ENCODE results near the gene SEZ6.

DNA sequence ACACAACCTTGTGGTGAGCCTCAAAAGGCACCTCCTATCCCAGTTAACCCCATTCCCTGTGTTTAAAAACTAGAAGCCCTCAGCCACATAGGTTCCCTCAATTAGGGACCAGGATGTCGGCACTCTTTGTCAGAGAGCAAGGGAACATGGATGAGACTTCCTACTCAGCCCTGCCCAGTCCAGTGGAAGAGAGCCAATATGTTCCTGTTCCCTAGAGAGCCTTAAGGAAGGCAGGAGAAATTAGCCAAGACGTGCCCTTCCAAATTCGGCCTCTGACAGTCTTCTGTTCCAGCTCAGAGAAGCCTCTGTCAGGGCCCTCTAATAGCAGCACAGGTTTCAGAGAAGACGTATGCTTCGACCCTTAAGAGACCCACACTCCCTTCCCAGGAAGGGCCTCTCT lies 88.4 kb downstream of the SEZ6 start:
- TF ChIP-seq REST (IDR thresholded peaks at IDR 0.05; ENCODE audit: insufficient read depth in 1 of 2, low read depth in 2 of 2, low read length in 1 of 2) (no peak), SIN3A (IDR thresholded peaks at IDR 0.05; ENCODE audit: borderline replicate concordance, insufficient read depth, low read depth, low read length) (no peak), CTCF (IDR thresholded peaks at IDR 0.05) (no peak), TCF7L2 (IDR thresholded peaks at IDR 0.05; ENCODE audit: low read depth, low read length) (no peak)

All from Panc1 (cell line).